Measurements from ENCODE around the gene PRKN.

PRKN gene

DNA sequence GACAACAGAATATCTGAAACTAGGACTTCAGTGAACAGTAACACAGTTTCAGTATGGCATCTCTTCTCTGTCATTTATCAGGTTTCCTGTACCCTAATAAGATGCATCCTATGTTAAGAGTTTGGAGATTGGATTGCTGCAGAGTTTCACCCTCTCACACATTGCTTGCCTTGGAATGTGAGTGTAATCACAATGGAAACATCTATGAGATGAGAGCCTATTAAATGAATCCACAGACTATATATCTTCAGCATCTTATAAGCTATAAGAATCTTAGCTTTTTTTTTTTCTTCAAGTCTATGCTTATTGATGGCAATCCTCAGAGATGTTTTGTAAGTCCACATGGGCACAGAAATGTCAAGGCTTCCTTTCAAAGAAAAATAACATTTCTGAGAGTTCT, 292.5 kb downstream of the PRKN start:
- DNase-seq = no peak

DNA sequence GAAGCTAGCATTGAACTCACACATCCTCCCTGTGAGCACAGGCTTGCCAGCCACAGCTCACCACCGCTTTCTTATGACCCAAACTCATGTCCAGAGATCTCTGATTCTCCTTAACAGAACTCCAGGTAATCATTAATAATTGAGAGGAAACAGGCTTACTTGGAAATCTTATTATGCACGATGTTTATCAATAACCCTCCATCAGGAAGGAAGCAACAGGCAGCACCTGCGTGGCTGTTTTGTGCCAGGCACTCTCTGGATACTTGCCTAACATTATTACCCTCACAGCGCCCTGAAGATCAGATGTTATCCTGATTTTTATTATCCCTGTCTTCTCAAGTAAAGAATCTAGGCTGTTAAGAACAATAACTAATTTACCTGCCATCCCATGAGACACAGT, 306.6 kb downstream of the PRKN start:
- DNase-seq = no peak

DNA sequence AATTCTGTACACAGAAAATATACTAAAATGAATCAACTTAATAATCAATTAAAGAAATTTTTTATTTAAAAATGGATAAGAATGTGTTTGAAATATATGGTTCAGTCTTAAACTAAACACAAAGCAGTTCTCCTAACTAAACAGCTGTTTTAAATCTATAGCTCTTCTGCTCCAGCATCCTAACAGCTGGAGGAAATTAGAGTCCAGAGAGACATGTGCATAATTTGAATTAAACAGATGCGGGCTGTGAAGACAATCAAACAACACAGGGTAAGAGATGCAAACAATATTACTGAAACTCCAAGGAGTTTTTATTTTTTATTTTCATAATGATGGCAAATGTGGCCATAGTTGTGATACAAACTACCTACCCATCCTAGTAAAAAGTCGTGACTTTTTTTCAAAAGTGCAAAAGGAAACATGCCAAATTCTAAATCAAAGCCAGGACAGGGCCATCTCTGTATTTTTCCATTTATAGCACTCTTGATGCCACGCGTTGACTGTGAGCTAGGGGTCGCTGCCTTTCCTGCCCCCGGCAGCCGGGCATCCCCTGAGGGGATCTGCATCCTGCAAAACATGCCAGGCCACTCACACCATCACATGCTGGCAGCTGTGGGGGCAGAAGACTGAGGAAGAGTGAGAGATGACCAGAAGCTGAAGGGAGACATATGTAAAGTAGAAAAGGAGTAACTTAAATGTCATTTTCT, 310.6 kb downstream of the PRKN start:
- DNase-seq = no peak

DNA sequence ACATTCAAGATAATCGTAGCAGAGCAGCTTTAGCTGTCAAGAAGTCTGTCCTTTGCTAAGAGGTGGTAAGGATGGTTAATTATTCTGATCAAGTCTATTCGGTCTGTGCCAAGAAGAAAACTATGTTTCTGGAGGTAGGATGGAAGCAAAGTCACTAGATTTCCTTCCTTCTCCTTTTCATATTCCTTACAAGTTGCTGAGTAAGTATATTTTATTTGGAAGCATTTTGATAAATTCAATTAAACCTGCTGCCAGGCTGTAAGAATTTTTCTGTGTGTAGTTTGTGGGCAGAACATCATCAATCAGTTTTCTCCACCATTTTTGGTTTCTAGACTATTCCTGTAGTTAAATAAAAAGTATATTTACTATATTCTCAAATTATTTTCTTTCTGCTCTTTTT, 311.3 kb downstream of the PRKN start:
- no peak for DNase-seq

DNA sequence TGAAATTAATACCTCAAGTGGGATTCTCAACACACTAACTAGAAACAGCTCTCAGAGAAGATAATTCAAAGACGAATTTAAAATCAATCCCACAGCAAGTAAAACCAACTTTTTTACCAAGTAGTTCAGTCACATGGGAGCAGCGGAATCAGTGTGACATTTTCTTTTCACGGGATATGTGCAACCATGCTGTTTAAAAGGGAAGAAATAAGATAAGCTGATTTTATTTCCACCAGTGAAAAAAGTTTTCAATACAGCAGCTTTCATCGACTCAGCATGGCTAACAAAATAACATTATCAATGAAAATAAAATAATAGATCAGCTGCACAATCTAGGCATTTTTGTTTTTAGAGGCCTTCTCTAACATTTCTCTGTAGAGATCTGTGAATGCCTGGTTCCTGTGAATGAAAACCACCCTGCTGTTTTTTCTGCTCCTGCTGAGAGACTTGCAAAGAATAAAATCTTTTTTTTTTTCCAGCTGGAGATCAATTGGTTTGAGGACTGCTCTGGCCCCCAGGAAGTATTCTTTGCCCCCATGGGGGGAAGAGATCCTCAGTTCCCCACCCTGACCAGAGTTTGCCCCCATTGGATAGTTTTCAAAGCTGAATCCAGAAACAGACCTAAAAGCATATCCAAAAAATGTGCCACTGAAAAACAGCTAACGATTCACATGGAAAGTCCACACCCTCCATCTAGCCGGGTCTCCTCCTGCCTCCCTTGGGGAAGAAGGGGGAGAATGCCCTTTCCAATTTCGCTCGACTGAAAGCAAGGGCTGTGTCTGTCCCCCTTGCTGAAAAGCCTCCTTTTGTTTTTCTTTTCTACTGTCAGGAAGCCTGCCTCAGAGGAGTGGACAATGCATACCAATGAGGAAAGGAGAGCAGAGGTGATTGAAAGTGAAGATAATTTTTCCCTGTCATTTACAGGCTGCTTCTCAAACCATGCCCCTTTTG, 317.6 kb downstream of the PRKN start:
- no peak for DNase-seq

DNA sequence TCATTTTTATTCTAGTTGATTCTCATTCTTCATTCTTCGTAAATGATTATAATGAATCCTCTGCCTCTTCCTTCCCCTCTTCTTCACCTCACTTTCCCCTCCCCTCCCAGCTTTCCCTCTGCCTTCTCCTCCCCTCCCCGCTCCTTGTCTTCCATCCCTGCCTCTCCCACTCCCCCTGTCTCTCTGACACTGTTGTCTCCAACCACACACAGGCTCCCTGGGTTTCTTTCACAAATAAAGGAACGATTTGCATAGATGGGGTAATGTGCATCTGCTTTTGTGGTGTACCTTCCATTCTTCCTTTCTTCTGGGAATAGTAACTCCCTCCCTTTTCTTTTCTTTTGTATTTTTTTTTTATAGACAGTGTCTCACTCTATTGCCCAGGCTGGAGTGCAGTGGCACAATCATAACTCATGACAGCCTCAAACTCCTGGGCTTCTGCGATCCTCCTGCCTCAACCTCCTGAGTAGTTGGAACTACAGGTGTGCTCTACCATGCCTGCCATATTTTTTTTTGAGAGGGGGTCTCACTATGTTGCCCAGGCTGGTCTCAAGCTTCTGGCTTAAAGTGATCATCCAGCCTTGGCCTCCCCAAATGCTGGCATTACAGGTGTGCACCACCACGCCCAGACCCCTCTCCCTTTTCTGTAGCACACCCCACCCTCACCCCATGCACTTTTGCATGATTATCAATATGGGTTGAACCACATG, 318.6 kb downstream of the PRKN start:
- DNase-seq = no peak

DNA sequence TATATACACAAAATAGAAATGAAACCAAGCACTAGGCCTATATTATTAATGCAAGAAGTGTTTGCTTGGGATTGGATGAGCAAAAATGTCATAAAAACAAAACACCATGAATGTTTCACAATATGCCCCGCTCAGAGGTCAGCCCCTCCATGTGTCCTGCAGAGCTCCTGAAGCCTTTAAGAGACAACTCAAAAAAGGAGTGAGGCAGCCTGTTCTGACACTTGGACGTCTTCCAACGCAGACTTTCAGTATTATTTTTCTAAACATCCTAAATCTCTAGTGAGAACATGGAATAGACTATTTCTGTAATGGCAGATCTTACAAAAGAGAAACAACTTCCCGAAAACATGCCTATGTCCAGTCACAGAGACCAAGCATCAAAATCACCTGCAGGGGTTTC, 322.6 kb downstream of the PRKN start:
- DNase-seq = no peak

DNA sequence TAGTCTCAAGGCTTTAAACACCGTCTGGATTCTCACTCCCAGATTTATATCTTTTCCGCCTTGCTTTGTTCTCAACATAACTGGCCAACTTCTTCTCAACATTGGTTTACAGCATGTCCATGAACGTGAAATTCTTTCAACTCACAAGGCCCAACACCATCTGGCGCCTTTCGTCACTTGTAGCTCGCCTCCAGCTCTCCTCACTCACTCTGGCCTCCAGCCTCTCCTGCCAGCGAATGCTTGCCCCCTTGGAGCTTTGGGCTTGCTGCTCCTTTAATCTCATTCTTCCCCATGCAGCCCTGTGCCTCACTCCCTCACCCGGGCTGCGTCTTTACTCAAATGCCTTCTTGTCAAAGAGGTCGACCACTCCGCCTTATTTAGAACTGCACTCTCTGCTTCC, 324.5 kb downstream of the PRKN start:
- DNase-seq = no peak

DNA sequence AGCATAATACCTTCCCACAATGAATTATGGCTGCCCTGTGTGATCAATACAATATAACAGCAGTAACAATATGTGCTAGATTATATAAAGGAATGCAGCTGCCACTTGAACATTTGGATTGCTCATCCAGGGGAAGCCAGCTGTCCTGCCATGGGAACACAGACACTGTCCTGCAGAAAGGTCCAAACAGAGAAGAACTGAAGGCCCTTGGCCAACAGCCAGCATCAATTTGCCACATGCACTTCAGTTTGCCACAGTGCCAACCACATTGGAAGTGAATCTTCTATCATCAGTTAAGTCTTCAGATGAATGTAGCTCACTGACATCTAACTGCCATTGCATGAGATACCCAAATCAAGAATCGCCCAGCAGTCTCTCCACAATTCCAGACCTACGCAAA, 332.4 kb downstream of the PRKN start:
- peak in 1 of 2 experiments; percentile 3 for DNase-seq

DNA sequence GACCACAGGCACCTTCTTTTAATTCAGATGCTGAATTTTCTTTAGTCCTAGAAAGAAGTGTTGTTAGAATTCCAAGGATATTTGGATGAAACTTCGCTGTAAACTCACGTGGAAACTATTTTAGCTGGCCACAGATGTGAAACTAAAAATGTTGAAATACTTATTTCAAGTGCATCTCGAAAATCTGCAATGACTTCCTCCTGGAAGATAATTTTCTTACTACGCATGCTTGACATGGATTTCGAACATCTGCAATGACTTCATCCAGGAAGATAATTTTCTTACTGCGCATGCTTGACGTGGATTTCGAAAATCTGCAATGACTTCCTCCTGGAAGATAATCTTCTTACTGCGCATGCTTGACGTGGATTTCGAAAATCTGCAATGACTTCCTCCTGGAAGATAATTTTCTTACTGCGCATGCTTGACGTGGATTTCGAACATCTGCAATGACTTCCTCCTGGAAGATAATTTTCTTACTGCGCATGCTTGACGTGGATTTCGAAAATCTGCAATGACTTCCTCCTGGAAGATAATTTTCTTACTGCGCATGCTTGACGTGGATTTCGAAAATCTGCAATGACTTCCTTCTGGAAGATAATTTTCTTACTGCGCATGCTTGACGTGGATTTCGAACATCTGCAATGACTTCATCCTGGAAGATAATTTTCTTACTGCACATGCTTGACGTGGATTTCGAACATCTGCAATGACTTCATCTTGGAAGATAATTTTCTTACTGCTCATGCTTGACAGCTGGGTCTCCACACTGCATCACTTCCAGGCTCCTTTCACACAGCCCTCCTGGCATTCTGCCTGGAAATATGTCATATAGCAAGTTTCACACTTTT, 336.4 kb downstream of the PRKN start:
- peak in 1 of 2 experiments; percentile 40 for DNase-seq

DNA sequence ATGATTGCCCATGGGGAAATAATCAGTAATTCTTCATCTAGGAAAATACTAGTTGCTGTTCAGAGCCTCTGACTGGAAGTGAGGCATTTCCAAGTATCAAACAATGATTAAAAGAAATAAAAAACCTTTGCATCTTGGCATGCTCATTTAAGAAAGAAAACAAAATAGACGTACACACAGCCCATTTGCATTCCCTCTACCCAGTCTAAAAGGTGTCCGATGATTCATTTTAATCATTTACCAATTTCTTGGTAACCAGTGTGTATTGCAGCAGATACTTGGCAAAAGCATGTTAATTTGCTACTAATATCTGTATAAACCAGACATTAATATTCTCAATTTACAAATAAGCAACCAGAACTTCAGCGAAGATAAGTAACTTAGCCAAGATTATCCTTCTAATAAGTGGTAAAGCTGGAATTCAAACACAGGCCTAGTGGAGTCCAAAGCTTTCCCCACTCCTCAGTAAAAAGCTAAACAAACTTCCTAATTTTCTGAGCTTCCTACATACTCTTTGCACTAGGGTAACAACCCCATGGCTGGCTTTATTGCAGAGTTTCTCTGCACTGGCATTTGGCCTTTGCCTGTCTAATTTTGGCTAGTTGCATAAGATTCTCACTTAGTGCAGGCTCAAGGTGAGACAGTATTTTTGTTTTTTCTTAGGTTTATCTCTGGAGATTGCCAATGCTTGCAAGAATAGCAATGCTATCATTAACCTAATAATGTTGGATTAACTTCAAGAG, 338.1 kb downstream of the PRKN start:
- no peak for DNase-seq

DNA sequence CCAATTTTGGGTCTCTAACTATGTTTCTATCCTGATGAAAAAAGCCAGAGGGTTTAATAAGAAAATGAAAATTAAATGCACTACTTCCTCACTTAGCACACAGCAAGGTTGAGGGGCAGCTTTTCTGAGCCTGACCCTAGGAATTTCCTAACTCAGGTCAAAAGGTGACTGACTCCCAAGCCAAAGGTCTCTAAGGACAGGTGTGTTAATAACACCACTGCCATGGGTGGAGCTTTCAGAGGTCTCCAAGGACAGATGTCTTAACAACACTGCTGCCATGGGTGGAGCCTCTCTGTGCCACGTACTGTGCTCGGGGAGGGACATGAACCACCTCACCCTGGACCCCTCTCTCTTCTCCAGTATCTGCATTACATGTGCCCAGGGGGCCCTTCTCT, 339.2 kb downstream of the PRKN start:
- DNase-seq = no peak

DNA sequence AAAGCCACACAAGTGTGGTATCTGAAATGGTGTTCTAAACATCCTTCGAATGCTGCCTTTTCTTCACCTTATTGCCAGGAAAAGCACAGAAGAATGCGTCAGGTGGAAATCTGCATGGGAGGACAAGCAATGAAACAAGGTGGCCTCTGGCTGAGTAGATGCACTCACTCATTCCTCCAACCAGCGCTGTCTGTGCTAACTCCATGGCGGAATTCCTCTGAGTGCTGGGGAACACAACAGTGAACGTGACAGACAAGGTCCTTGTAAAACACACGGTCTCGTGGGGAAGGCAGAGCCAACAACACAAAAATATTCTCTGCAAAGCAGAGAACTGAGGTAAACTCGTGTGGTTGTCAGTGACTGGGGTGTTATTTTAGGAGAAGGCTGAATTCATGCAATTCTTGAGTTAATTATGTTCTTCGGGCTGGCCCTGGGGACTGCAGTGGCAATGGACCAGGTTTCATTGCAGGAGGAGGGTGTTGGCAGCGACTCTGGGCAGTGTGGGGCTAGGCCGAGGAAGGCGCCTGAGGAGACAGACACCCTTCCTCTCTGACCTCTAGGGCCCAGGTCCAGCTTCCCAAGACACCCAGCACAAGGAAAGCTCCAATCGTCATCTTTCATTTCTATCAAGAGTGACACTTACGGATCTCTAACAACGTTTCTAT, 339.7 kb downstream of the PRKN start:
- DNase-seq = no peak

DNA sequence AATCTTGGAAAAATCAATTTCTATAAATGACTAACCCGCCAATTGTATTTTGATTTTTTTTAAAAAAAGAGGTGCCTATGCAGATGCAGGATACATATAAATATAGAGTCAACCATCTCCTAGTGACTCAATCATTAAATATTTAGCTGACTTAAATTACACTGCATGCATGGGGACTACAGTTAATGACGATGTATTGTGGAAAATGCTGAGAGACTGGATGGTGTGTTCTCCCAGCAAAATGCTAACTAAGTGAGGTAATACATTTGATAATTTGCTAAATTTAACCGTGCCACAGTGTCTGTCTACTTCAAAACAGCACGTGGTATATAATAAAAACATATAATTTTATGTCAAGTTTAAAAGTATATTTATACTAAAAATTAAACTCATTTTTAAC, 341.6 kb downstream of the PRKN start:
- DNase-seq = no peak

DNA sequence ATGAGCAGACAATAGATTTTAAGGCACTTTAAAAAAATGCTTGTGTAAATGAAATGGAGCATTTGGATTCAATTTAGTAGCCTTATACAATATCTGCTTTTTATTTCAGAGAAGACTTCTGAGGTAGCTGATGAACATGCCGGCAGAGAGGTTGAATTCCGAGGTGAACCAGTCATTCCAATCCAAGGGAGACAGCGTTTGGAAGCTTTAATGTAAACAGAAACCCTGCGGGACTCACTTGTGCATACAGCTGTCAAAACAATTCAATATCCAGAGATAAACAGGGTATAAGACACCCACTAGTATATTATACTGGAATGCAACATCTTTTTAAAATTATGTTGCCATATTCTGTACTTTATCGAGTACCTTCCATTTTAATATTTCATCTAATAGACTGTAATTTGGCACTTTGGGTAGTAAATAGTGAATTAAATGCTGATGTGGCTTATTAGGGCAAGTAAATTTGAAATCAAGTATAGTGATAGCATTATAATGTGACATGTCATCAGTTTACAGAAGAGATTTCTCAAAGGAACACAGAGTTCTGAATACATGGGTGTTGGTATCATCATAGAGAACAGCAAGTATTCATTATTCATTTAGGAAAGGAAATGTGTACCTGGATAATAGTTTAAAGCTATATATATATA, 347.7 kb downstream of the PRKN start:
- DNase-seq = no peak

DNA sequence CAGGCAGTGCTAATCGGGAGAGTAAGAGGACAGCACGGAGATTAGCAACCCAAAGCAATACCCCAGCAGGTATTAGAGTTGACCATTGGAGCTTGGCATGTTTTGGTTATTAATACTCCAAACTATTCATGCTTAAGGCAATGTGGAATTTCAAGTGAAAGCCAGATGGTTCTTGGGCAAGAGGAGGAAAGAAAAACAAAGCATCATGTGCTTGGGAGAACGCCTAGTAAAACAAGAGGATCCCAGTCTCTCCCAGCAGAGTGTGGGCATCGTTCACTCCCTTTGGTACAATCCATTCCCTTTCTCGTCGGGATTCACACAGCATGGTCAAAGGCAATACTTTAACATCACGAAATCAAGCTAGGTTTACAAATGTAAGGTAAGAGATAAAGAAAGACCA, 349.8 kb downstream of the PRKN start:
- DNase-seq = peak in 1 of 2 experiments; percentile 9

DNA sequence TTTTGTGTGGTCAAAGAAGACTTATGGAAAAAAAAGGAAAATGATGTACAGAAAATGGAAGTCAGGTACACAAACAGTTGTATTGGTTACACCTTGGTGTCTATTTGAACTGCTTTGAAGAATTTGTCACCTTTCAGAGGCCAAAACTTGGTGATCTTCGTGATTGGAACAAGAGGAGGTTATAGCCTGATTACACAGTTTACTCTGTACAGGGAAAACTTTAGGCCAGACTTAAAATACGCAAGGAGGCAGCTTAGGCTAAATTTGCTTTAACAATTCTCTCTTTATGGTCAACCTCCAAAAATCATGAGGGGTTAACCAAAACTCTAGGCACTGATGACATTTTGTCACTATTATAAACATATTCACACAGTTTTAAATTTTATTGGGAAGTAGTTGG, 353.7 kb downstream of the PRKN start:
- DNase-seq = no peak

DNA sequence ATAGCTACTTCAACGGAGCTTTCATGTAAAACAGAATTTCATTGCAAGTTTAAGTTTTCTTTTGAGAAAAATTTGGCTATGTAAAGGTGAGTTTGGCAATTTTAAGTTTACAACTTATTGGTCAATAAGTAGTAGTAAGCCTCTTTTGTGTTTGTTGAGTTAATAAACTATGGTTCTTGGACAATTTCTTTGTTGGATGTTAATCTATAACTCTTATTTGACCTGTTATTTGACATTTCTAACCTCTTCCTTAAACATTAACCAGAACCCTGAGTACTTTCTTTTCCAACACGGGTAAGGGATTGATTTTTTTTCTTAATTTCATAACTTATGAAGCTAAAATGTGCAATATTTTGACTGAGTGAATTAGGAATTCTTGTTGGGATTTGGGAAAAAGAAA, 354.4 kb downstream of the PRKN start:
- DNase-seq = no peak

DNA sequence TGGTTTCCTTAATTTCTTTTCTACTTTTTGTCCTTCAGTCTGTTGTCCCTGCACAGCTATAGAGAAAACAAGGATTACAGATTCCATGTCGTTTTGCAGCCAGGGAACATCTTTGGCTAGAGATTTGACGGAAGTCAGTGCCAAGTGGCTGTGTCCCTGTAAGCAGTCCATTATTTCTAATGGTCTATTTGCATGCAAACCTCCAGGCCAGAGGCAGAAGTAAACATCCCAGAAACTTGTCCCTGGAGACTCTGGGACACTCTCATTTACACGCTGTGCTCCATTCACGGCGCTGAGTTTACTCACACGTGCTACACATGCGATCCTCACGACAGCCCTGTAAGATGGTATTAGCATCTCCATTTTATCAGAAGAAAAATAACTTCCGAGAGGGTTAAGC, 355.5 kb downstream of the PRKN start:
- DNase-seq = no peak

DNA sequence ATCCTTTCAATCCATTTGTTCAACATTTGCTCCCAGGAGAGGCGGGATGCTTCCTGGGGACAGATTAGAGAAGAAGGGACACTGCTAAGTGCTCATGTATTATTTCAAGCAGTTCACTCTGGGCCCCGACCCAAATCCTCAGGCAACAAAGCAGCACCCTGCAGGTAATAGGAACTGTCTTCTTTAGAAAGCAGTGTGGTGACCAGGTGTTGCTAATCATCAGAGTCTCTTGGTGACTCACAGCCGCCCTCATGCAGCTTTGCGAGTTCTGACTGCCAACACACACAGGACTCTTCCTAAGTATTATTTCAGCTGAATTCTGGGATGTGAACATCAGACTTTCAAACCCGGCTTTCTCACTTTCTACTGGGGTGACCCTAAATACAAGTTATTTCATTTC, 356.4 kb downstream of the PRKN start:
- no peak for DNase-seq

DNA sequence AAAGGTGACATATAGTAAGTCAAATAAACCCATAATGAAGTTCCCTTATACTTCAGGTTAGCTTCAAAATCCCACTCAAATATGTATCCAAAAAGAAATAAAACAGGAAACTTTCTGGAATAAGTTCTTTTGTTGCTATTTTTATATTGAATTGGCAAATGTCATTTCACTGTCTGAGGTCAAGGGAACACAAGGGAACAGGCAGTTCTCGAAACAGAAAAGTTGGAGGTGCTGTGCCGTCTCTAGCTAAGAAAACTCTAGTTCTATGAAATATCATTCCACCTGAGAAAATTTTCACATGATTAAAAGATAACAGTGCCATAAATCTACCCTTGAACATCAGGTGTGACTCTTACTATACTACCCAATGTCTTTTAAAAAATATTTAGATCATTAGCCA, 358.5 kb downstream of the PRKN start:
- no peak for DNase-seq

Measured in NCI-H446 (cell line).